Measurements from ENCODE around the gene NR5A1. TPM values are rescaled to one million over a fixed set of nuclear protein-coding genes. Genes with fewer than 3 reads are reported as not detected.

The NR5A1 gene
- polyA plus RNA-seq, 1 donor, result 0.09 TPM

DNA sequence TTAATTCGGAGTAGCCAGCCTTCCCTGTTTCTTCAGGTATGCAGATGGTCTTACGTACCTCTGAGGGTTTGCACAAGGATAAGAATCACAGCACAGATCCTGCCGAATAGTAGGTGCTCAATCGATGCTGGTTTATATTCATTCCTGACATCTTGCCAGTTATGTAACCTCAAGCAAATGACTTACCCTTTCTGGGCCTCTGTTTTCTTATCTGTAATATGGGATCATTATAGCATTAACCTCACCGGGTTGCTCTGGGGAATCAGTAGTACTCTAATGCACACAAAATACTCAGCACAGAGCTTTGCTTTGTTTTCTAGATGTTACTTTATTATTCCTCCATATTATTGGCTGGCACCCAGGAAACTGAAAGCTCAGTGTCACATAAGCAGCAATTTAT, 7.7 kb upstream of the NR5A1 start:
- Histone ChIP-seq H3K27ac (ENCODE audit: low read length) (no peak overlapping the region), H3K4me1 (ENCODE audit: control insufficient read depth, insufficient read depth, low read length) (peaks cover 9% of the 10 kb centered on the region), H3K36me3 (ENCODE audit: control insufficient read depth, insufficient read depth, low read length) (peaks cover 2% of the 10 kb centered on the region), H3K27me3 (ENCODE audit: control insufficient read depth, insufficient read depth, low read length) (peaks cover 16% of the 10 kb centered on the region), H3K4me3 (ENCODE audit: low read length) (no peak overlapping the region), H3K9me3 (ENCODE audit: control insufficient read depth, low read depth, low read length) (no peaks in the 10 kb centered on the region)
- no peak for DNase-seq
- no CpG with 5 or more reads among the region's 5 CpGs for WGBS (ENCODE audit: insufficient coverage, low lambda C conversion rate)

DNA sequence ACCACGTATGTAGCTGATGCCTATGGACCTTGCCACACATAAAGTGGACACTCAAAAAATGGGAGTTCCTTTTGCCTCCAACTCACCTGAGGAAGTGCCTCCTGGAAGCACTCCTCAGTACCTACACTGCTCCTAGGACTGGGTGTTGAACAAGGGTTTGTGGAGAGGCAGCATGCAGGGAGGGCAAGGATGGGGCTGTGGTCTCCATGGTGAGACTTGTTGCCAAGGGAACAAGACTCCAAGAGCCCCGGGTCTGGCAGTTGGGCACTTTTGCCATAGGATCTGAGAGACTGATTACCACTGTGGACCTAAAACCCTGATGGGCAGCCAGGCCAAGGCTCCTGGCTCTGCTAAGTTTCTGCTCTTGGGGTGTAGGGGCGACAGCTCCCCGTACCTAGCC, 6.9 kb upstream of the NR5A1 start:
- Histone ChIP-seq H3K9me3 (ENCODE audit: control insufficient read depth, low read depth, low read length) (no peaks in the 10 kb centered on the region), H3K27ac (ENCODE audit: low read length) (no peak overlapping the region), H3K36me3 (ENCODE audit: control insufficient read depth, insufficient read depth, low read length) (peaks cover 2% of the 10 kb centered on the region), H3K27me3 (ENCODE audit: control insufficient read depth, insufficient read depth, low read length) (peaks cover 16% of the 10 kb centered on the region), H3K4me1 (ENCODE audit: control insufficient read depth, insufficient read depth, low read length) (peaks cover 9% of the 10 kb centered on the region), H3K4me3 (ENCODE audit: low read length) (no peak overlapping the region)
- no peak for DNase-seq
- no CpG with 5 or more reads among the region's 4 CpGs for WGBS (ENCODE audit: insufficient coverage, low lambda C conversion rate)

DNA sequence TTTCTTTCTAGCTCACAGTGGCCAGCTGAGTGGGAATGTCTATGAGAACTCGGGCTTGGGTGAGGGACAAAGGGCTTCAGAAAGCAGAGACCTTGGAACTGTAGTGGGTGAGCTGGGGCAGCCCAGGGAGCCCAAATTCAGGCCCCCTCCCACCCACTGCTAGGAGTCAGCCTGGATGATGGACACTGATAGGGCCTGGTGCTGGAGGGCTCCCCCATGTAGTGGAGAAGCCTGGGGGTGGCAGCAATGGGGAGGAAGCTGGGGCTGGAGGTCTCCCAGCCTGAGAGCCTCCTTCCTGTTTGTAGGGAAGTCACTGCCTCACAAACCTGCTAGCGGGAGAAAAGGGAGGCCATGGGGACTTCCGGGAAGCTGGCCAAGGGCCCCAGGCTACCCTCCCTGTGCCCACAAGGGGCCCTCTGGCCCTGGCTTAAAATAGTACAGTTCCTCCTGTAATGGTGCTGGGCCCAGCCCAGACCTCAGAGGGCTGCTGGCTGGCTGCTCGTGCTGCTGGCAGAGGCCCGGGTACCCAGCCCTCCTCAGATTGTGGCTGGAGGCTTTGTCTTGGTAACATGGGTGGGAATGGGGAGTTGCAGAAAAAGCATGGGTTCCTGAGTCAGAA, 6.3 kb upstream of the NR5A1 start:
- H3K36me3 ChIP-seq (ENCODE audit: control insufficient read depth, insufficient read depth, low read length), result no peaks in the 10 kb centered on the region
- no CpG with 5 or more reads among the region's 5 CpGs for WGBS (ENCODE audit: insufficient coverage, low lambda C conversion rate)
- no peak for DNase-seq

DNA sequence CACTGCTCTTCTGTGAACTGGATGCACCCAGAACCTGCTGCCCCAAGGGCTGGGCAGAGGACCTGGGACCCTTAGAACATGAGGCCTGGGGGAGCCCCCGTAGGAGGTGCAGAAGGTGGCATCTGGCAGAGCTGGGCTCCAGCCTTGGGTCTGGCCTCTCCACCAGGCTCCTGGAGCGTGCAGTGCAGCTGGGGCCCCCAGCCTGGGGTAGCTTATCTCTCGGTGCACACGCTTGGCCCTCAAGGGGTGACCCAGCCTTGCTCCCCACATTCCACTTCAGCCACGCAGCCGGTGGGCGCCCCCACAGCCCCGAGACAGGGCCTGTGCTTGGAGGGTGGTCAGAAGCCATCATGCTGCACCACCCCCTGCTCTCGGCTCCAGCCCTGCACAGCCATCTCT, 5.6 kb upstream of the NR5A1 start:
- Histone ChIP-seq H3K4me1 (ENCODE audit: control insufficient read depth, insufficient read depth, low read length) (peaks cover 9% of the 10 kb centered on the region), H3K4me3 (ENCODE audit: low read length) (no peak overlapping the region), H3K27me3 (ENCODE audit: control insufficient read depth, insufficient read depth, low read length) (peaks cover 16% of the 10 kb centered on the region), H3K9me3 (ENCODE audit: control insufficient read depth, low read depth, low read length) (no peaks in the 10 kb centered on the region), H3K36me3 (ENCODE audit: control insufficient read depth, insufficient read depth, low read length) (no peaks in the 10 kb centered on the region), H3K27ac (ENCODE audit: low read length) (no peak overlapping the region)
- DNase-seq, result no peak
- no CpG with 5 or more reads among the region's 9 CpGs for WGBS (ENCODE audit: insufficient coverage, low lambda C conversion rate)

More for the DNA sequence above, 6.3 kb upstream of the NR5A1 start:
- H3K27me3 ChIP-seq (ENCODE audit: control insufficient read depth, insufficient read depth, low read length), result peaks cover 16% of the 10 kb centered on the region
- H3K9me3 ChIP-seq (ENCODE audit: control insufficient read depth, low read depth, low read length), result no peaks in the 10 kb centered on the region
- H3K4me3 ChIP-seq (ENCODE audit: low read length), result no peak overlapping the region
- no peak overlapping the region for H3K27ac ChIP-seq (ENCODE audit: low read length)
- peaks cover 9% of the 10 kb centered on the region for H3K4me1 ChIP-seq (ENCODE audit: control insufficient read depth, insufficient read depth, low read length)

DNA sequence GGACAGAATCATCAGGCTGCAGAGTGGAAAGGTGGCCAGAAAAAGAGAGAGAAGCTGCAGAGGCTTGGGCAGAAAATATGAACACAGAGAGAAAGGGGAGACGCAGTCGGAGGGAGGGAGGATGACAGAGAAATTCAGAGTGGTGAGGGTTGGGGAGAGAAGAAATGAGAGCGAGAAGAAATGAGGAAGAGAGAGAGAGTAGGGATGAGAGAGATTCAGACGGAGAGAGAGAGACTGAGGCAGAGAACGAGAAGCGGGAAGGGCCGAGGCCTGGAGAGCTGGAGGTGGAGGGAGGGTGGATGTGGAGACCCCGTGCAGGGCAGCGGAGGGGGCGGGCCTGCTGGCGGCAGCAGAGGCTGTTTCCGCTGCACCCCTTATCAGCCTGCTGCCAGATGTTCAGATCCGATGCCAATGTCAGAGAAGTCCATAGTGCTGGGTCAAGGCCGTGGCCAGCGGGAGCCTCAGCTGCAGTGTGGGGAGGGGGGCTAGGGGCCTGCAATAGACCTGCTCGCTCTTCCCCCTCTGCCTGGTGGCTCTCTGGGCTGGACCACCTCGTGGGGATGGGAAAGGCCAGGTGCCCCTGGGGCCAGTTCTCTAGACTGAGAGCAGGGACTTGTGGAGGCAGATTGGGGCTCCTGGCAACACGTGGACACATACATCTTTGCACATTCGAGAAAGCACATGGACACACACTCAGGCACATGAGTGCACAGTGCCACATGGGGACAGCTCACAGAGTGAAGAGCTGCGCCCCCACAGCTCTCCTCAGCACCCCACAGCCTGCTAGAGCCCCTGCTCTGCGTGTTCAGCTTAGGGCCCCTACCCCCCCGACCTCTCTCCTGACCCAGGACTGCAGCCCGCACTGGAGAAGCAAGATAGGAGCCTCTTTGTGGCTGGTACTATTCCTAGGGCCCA, 4.9 kb upstream of the NR5A1 start:
- Histone ChIP-seq H3K4me1 (ENCODE audit: control insufficient read depth, insufficient read depth, low read length) (peaks cover 9% of the 10 kb centered on the region), H3K27me3 (ENCODE audit: control insufficient read depth, insufficient read depth, low read length) (peaks cover 21% of the 10 kb centered on the region), H3K9me3 (ENCODE audit: control insufficient read depth, low read depth, low read length) (no peaks in the 10 kb centered on the region), H3K27ac (ENCODE audit: low read length) (no peak overlapping the region), H3K4me3 (ENCODE audit: low read length) (no peak overlapping the region), H3K36me3 (ENCODE audit: control insufficient read depth, insufficient read depth, low read length) (no peaks in the 10 kb centered on the region)
- DNase-seq, result no peak
- 46% methylated on average over 5 of the region's 23 CpGs for WGBS (ENCODE audit: insufficient coverage, low lambda C conversion rate)

DNA sequence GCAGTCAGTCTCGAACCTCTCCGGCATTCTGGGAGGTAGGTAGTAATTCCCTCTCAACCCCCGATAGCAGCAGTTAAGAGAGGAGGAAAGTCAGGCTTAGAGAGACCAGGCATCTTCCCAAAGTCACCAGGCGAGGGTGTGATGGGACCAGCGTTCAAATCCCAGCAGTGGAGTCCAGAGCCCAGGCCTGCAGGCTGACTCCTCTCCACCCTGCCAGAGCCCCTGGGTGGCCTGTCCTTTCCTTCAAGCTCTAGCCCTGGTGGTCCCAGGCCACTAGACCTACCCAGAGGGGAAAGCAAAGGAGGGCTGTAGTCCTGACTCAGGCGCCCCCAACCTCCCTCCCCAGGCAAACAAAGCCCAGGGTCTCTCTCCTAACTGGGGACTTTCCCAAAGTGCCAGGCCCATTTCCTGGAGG, 4.2 kb upstream of the NR5A1 start:
- DNase-seq, result no peak
- Histone ChIP-seq H3K9me3 (ENCODE audit: control insufficient read depth, low read depth, low read length) (no peaks in the 10 kb centered on the region), H3K27me3 (ENCODE audit: control insufficient read depth, insufficient read depth, low read length) (peaks cover 28% of the 10 kb centered on the region), H3K4me3 (ENCODE audit: low read length) (no peak overlapping the region), H3K27ac (ENCODE audit: low read length) (no peak overlapping the region), H3K4me1 (ENCODE audit: control insufficient read depth, insufficient read depth, low read length) (peaks cover 9% of the 10 kb centered on the region), H3K36me3 (ENCODE audit: control insufficient read depth, insufficient read depth, low read length) (no peaks in the 10 kb centered on the region)
- WGBS (ENCODE audit: insufficient coverage, low lambda C conversion rate), result no CpG with 5 or more reads among the region's 6 CpGs

DNA sequence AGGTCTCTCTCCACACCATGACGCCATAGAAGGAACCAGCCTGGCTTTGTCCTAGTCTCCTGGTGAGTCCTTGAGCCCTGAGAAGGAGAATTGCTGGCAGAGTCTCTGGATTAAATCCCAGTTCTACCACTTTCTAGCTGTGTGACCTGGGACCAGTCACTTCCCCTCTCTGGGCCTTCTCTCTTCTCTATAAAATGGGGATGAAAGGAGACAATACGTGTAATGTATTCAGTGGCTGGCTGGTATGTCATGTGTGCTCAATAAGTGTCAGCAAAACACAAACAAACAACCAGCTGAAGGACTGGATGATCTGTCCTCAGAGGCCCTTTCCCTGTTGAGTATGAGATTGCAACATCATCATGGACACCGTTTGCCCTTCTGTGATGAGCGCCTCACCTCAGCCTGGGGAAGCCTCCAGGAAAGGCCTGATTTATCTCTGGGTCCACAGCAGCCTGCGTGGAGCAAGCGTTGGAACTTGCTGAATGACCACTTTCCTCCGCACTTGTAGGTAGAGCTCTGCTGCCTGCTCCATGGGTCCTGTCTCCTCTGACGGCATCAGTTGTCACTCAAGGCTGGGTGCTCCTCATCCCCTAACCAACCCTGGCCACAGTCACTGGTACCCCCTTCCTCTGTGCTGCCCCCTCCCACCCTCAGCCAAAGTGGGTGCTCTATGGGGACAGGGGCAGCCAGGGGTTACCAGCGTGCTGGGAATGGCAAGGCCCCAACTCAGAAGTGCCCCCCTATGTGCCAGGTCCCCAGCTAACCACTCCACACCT, 3.6 kb upstream of the NR5A1 start:
- H3K27me3 ChIP-seq (ENCODE audit: control insufficient read depth, insufficient read depth, low read length), result peaks cover 34% of the 10 kb centered on the region

DNA sequence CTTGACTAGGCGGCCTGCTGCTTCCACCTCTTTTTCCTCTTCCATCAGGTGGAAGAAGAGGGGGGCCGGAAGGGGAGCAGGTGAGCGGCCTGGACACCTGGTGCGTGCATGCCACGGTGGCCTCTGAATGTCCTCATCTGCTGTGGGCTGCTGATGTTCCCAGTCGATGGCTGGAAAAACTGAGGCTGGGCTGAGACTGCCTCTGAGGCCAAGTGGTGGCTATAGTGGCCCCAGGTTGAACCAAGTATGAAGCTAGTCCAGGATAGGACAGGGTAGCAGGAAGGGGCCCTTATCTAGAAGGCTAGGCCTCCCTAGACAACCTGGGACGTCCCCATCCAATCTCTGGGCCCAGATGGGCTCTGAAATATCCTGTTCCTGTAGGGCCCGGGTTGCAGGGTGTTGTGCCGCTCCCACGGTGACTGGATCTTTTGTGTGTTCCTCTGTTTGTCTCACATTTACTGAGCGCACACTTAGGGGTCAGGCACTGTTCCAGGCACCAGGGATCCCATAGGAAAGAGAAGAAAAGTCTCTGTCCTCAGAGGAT, 753 bp upstream of the NR5A1 start:
- Histone ChIP-seq H3K4me1 (ENCODE audit: control insufficient read depth, insufficient read depth, low read length) (peaks cover 9% of the 10 kb centered on the region), H3K27ac (ENCODE audit: low read length) (no peak overlapping the region), H3K4me3 (ENCODE audit: low read length) (no peak overlapping the region), H3K36me3 (ENCODE audit: control insufficient read depth, insufficient read depth, low read length) (no peaks in the 10 kb centered on the region), H3K9me3 (ENCODE audit: control insufficient read depth, low read depth, low read length) (peaks cover 12% of the 10 kb centered on the region), H3K27me3 (ENCODE audit: control insufficient read depth, insufficient read depth, low read length) (peaks cover 54% of the 10 kb centered on the region)
- no CpG with 5 or more reads among the region's 11 CpGs for whole genome bisulfite sequencing (ENCODE audit: insufficient coverage, low lambda C conversion rate)
- no peak for DNase-seq

More for the DNA sequence above, 3.6 kb upstream of the NR5A1 start:
- DNase-seq, result no peak
- Histone ChIP-seq H3K36me3 (ENCODE audit: control insufficient read depth, insufficient read depth, low read length) (no peaks in the 10 kb centered on the region), H3K4me3 (ENCODE audit: low read length) (no peak overlapping the region), H3K27ac (ENCODE audit: low read length) (no peak overlapping the region), H3K4me1 (ENCODE audit: control insufficient read depth, insufficient read depth, low read length) (peaks cover 9% of the 10 kb centered on the region), H3K9me3 (ENCODE audit: control insufficient read depth, low read depth, low read length) (no peaks in the 10 kb centered on the region)
- 80% methylated on average over 1 of the region's 9 CpGs for WGBS (ENCODE audit: insufficient coverage, low lambda C conversion rate)

DNA sequence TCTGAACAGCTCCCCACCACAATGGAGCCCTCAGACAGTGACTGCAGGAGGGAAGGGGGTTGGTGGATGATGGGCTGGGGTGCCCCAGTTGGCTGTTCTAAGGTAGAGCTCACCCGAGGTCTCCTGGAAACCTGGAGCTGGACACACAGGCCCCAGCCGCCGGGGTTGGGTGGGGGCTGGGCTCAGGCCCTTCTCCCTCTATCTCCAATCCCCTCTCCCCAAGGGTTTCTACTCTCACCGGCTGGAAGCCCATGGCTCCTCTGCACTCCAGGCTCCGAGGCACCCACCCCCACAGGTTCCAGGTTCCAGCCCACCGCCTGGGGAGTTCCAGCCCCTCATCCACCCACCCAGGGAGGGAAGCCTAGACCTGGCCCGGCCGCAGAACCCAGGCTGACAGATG, 766 bp downstream of the NR5A1 start:
- Histone ChIP-seq H3K27ac (ENCODE audit: low read length) (no peak overlapping the region), H3K4me1 (ENCODE audit: control insufficient read depth, insufficient read depth, low read length) (no peaks in the 10 kb centered on the region), H3K9me3 (ENCODE audit: control insufficient read depth, low read depth, low read length) (peaks cover 15% of the 10 kb centered on the region), H3K27me3 (ENCODE audit: control insufficient read depth, insufficient read depth, low read length) (peaks cover 56% of the 10 kb centered on the region), H3K36me3 (ENCODE audit: control insufficient read depth, insufficient read depth, low read length) (no peaks in the 10 kb centered on the region), H3K4me3 (ENCODE audit: low read length) (no peak overlapping the region)
- DNase-seq, result no peak
- WGBS (ENCODE audit: insufficient coverage, low lambda C conversion rate), result no CpG with 5 or more reads among the region's 8 CpGs

DNA sequence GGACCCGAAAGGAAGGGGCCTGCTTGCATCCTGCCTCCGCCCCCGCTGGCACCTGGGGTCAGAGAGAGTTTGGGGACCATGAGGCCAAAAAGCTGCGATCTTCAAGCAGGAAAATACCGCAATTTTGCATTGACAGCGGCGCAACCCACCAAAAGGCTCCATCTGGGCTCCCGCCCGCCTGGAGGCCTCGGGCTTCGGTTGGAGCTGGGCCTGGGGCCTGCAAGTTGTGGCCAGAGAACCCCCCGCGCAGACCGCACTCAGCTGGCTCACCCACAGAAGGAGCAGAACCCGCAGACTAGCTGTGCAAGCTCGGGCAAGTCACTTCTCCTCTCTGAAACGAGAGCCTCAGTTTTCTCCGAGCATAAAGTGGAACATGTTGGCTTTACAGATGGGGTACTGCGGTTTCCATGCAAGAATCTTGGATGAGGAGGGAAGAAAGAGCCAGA, 1.3 kb downstream of the NR5A1 start:
- Histone ChIP-seq H3K27ac (ENCODE audit: low read length) (no peak overlapping the region), H3K27me3 (ENCODE audit: control insufficient read depth, insufficient read depth, low read length) (peaks cover 61% of the 10 kb centered on the region), H3K9me3 (ENCODE audit: control insufficient read depth, low read depth, low read length) (peaks cover 15% of the 10 kb centered on the region), H3K4me1 (ENCODE audit: control insufficient read depth, insufficient read depth, low read length) (no peaks in the 10 kb centered on the region), H3K36me3 (ENCODE audit: control insufficient read depth, insufficient read depth, low read length) (no peaks in the 10 kb centered on the region), H3K4me3 (ENCODE audit: low read length) (no peak overlapping the region)
- no peak for DNase-seq
- no CpG with 5 or more reads among the region's 19 CpGs for WGBS (ENCODE audit: insufficient coverage, low lambda C conversion rate)
